Psoas muscle (tissue), 8 donors: ENCODE results near the gene PTBP1. TPM values are rescaled to one million over a fixed set of nuclear protein-coding genes. Genes with fewer than 3 reads are reported as not detected.
A peak's percentile ranks its signal among the peaks of the same experiment; 100 is the strongest.

ENCODE experiments used
- ATAC-seq, 4 donors: fragments of 200-7000 bp; cut with Tn5 transposase; one replicate each; pipeline ENCODE4 v1.9.1; 2020; ENCODE audit warnings: moderate library complexity in 3 of 4, mild to moderate bottlenecking in 2 of 4
- DNase-seq, 2 donors: peaks; one replicate each; pipeline ENCODE4 v3.0.0-alpha.2; 2020
- H3K27ac ChIP-seq: fragments of 200-600 bp; one replicate; pipeline ENCODE4 v1.8.0; 2022
- H3K27me3 ChIP-seq, 3 donors: fragments of 200-600 bp in 1 of 3; one replicate each; pipeline versions ENCODE4 v1.6.1 to v1.8.0; 2013 to 2022; ENCODE audit warnings: low read length in 2 of 3, mild to moderate bottlenecking in 2 of 3, moderate library complexity in 1 of 3; ENCODE audit not compliant: insufficient read depth in 3 of 3
- H3K36me3 ChIP-seq, 2 donors: fragments of 200-600 bp in 1 of 2; one replicate each; pipeline versions ENCODE4 v1.6.1 to v1.8.0; 2013 to 2022; ENCODE audit warnings: low read depth in 1 of 2, mild to moderate bottlenecking in 1 of 2, moderate library complexity in 1 of 2; ENCODE audit not compliant: insufficient read depth in 1 of 2
- H3K4me1 ChIP-seq: fragments of 200-600 bp; one replicate; pipeline ENCODE4 v1.8.0; 2022
- H3K4me3 ChIP-seq: fragments of 200-600 bp; one replicate; pipeline ENCODE4 v1.8.0; 2022; ENCODE audit warnings: mild to moderate bottlenecking
- H3K9me3 ChIP-seq: fragments of 200-600 bp; one replicate; pipeline ENCODE4 v1.8.0; 2022
- CTCF ChIP-seq: fragments of 200-600 bp; IDR thresholded peaks from one replicate; pipeline ENCODE4 v1.8.0; 2022; ENCODE audit warnings: antibody characterized with exemption
- WGBS, 3 donors: extraction: QIAGEN DNeasy Blood & Tissue Kit; methylation state at CpG; one replicate each; pipeline versions ENCODE4 v1.1.6 to v1.1.7; 2013; 5-methylcytosine and 5-hydroxymethylcytosine counted together
- intact Hi-C, 2 donors: fragments of 100-400 bp; cut with DNase I; formaldehyde crosslinking; loops; one replicate each; pipeline versions ENCODE4 v1.11.0 to v1.14.2; 2022
- polyA plus RNA-seq, 3 donors: library from polyadenylated mRNA; stranded (reverse); fragments of 200-250 nt; gene quantifications; one replicate each; pipeline ENCODE4 v1.2.3, GENCODE V29; 2013
- total RNA-seq, 4 donors: library from RNA; stranded (reverse); fragmentation: NEBNext Ultra II Directional in 2 of 4; extraction: Animal tissue kit (Norgen Biotek cat#: 25700) in 2 of 4; gene quantifications; one replicate each; pipeline versions ENCODE4 v1.2.1 to v1.2.4, GENCODE V29; 2021 to 2023
- donor health status: healthy with polysubstance abuse.
- donor health status: DM: no; HTN: no; CAD: no; lungs with moderate emphysema.
- donor health status: Bipolar disorder and iron deficiency.
- donor health status: healthy.
- donor health status: DM: yes; HTN: yes; CAD: no.
- donor health status: DM: no; HTN: no; CAD: no.
- donor health status: DM: no; HTN: no; CAD: no.
- donor health status: DM: yes; HTN: yes; CAD: no.

PTBP1 gene
- total and polyA plus RNA-seq, 7 donors = 24.2 to 69.4 (median 36.5) TPM

GRCh38 chr19:861141-861755, 64.0 kb downstream of the PTBP1 start:
- no peak overlapping the region for H3K27ac ChIP-seq
- no peak for TF ChIP-seq CTCF
- H3K27me3 ChIP-seq = peaks cover 0 to 56% (median 11%) of the 10 kb centered on the region in 3 donors
- intact Hi-C loops = no loop called here
- DNase-seq (peak in 1 of 2 donors; percentile 54), ATAC-seq (no peak)
- H3K9me3 ChIP-seq = no peaks in the 10 kb centered on the region
- WGBS, 3 donors = 46 to 60% (median 58%) methylated on average over 21 to 33 of the region's 35 CpGs
- H3K4me3 ChIP-seq = no peak overlapping the region
- no peaks in the 10 kb centered on the region for H3K36me3 ChIP-seq
- H3K4me1 ChIP-seq = peaks cover 9% of the 10 kb centered on the region

Other genes starting within 250 kb of the PTBP1 start
- gene BSG, start 224.9 kb upstream of the PTBP1 start, total RNA-seq = 100 to 1,000 TPM; 172 to 381 (median 300) TPM
- gene BSG, start 224.9 kb upstream of the PTBP1 start, polyA plus RNA-seq = 100 to 1,000 TPM; 202 to 308 (median 299) TPM
- under 1 TPM in 2 of 4 donors, not detected in 2; 0.08 to 0.13 TPM for gene HCN2, start 207.6 kb upstream of the PTBP1 start, total RNA-seq
- under 1 TPM in 2 of 3 donors, not detected in 1; 0.04 to 0.05 TPM for gene HCN2, start 207.6 kb upstream of the PTBP1 start, polyA plus RNA-seq
- gene POLRMT, start 163.9 kb upstream of the PTBP1 start, total RNA-seq = 10 to 100 TPM; 66.1 to 99.8 (median 81.4) TPM
- 10 to 100 TPM; 61.7 to 79.6 (median 66.5) TPM for gene POLRMT, start 163.9 kb upstream of the PTBP1 start, polyA plus RNA-seq
- gene FGF22, start 157.6 kb upstream of the PTBP1 start, total RNA-seq = under 1 TPM in 2 of 4 donors, not detected in 2; 0.15 to 0.26 TPM
- under 1 TPM; 0.14 to 0.42 (median 0.16) TPM for gene FGF22, start 157.6 kb upstream of the PTBP1 start, polyA plus RNA-seq
- 10 to 100 TPM; 25.2 to 62.9 (median 50.4) TPM for gene RNF126, start 134.2 kb upstream of the PTBP1 start, total RNA-seq
- 10 to 100 TPM; 48.8 to 72.1 (median 63.3) TPM for gene RNF126, start 134.2 kb upstream of the PTBP1 start, polyA plus RNA-seq
- gene FSTL3, start 121.1 kb upstream of the PTBP1 start, total RNA-seq = 10 to 100 TPM in 2 of 4 donors, 1 to 10 TPM in 2; 5.4 to 11.5 (median 8.5) TPM
- gene FSTL3, start 121.1 kb upstream of the PTBP1 start, polyA plus RNA-seq = 10 to 100 TPM in 1 of 3 donors, 1 to 10 TPM in 2; 4.3 to 30.3 (median 6.1) TPM
- under 1 TPM in 1 of 4 donors, not detected in 3; 0.25 TPM for gene PRSS57, start 102.0 kb upstream of the PTBP1 start, total RNA-seq
- under 1 TPM in 1 of 3 donors, not detected in 2; 0.05 TPM for gene PRSS57, start 102.0 kb upstream of the PTBP1 start, polyA plus RNA-seq
- gene PALM, start 88.5 kb upstream of the PTBP1 start, total RNA-seq = 10 to 100 TPM in 2 of 4 donors, 1 to 10 TPM in 2; 9.3 to 17.9 (median 10.9) TPM
- gene PALM, start 88.5 kb upstream of the PTBP1 start, polyA plus RNA-seq = 1 to 10 TPM; 4.9 to 9.6 (median 6.8) TPM
- under 1 TPM in 1 of 4 donors, not detected in 3; 0.08 TPM for gene MISP, start 46.3 kb upstream of the PTBP1 start, total RNA-seq
- gene MISP, start 46.3 kb upstream of the PTBP1 start, polyA plus RNA-seq = under 1 TPM in 2 of 3 donors, not detected in 1; 0.09 to 0.13 TPM
- gene PLPPR3, start 24.5 kb downstream of the PTBP1 start, total RNA-seq = not detected
- not detected for gene PLPPR3, start 24.5 kb downstream of the PTBP1 start, polyA plus RNA-seq
- gene AZU1, start 30.4 kb downstream of the PTBP1 start, total RNA-seq = under 1 TPM in 1 of 4 donors, not detected in 3; 0.69 TPM
- not detected for gene AZU1, start 30.4 kb downstream of the PTBP1 start, polyA plus RNA-seq
- under 1 TPM in 2 of 4 donors, not detected in 2; 0.22 to 0.34 TPM for gene PRTN3, start 43.5 kb downstream of the PTBP1 start, total RNA-seq
- gene PRTN3, start 43.5 kb downstream of the PTBP1 start, polyA plus RNA-seq = under 1 TPM in 2 of 3 donors, not detected in 1; 0.04 to 0.05 TPM
- under 1 TPM in 2 of 4 donors, not detected in 2; 0.39 to 0.55 TPM for gene ELANE, start 54.9 kb downstream of the PTBP1 start, total RNA-seq
- gene ELANE, start 54.9 kb downstream of the PTBP1 start, polyA plus RNA-seq = under 1 TPM; 0.55 to 0.95 (median 0.92) TPM
- gene CFD, start 62.2 kb downstream of the PTBP1 start, total RNA-seq = 10 to 100 TPM; 56.8 to 79.9 (median 64.2) TPM
- gene CFD, start 62.2 kb downstream of the PTBP1 start, polyA plus RNA-seq = 100 to 1,000 TPM in 2 of 3 donors, 10 to 100 TPM in 1; 87.1 to 142 (median 142) TPM
- 10 to 100 TPM; 47.0 to 66.5 (median 56.7) TPM for gene MED16, start 95.7 kb downstream of the PTBP1 start, total RNA-seq
- gene MED16, start 95.7 kb downstream of the PTBP1 start, polyA plus RNA-seq = 10 to 100 TPM; 30.7 to 55.8 (median 51.3) TPM
- gene RNU6-9, start 96.0 kb downstream of the PTBP1 start, total RNA-seq = not detected
- gene RNU6-9, start 96.0 kb downstream of the PTBP1 start, polyA plus RNA-seq = not detected
- gene R3HDM4, start 115.8 kb downstream of the PTBP1 start, total RNA-seq = 10 to 100 TPM; 17.8 to 56.8 (median 50.6) TPM
- 10 to 100 TPM; 37.4 to 92.0 (median 60.8) TPM for gene R3HDM4, start 115.8 kb downstream of the PTBP1 start, polyA plus RNA-seq
- not detected for gene KISS1R, start 119.9 kb downstream of the PTBP1 start, total RNA-seq
- under 1 TPM in 1 of 3 donors, not detected in 2; 0.16 TPM for gene KISS1R, start 119.9 kb downstream of the PTBP1 start, polyA plus RNA-seq
- 1 to 10 TPM; 4.2 to 6.7 (median 4.9) TPM for gene ARID3A, start 128.6 kb downstream of the PTBP1 start, total RNA-seq
- gene ARID3A, start 128.6 kb downstream of the PTBP1 start, polyA plus RNA-seq = 1 to 10 TPM; 2.3 to 4.2 (median 3.2) TPM
- 10 to 100 TPM; 17.4 to 28.0 (median 20.3) TPM for gene WDR18, start 186.9 kb downstream of the PTBP1 start, total RNA-seq
- gene WDR18, start 186.9 kb downstream of the PTBP1 start, polyA plus RNA-seq = 10 to 100 TPM; 30.8 to 77.9 (median 39.0) TPM
- under 1 TPM in 1 of 4 donors, not detected in 3; 0.16 TPM for gene GRIN3B, start 203.0 kb downstream of the PTBP1 start, total RNA-seq
- under 1 TPM in 1 of 3 donors, not detected in 2; 0.01 TPM for gene GRIN3B, start 203.0 kb downstream of the PTBP1 start, polyA plus RNA-seq
- 100 to 1,000 TPM in 1 of 4 donors, 10 to 100 TPM in 3; 67.1 to 128 (median 87.4) TPM for gene TMEM259, start 223.7 kb downstream of the PTBP1 start, total RNA-seq
- 100 to 1,000 TPM in 1 of 3 donors, 10 to 100 TPM in 2; 80.6 to 133 (median 89.9) TPM for gene TMEM259, start 223.7 kb downstream of the PTBP1 start, polyA plus RNA-seq
- gene RNU6-2, start 224.1 kb downstream of the PTBP1 start, total RNA-seq = not detected
- gene RNU6-2, start 224.1 kb downstream of the PTBP1 start, polyA plus RNA-seq = not detected
- gene CNN2, start 229.2 kb downstream of the PTBP1 start, total RNA-seq = 1 to 10 TPM; 3.0 to 9.5 (median 8.5) TPM
- 1 to 10 TPM; 1.7 to 6.3 (median 2.3) TPM for gene CNN2, start 229.2 kb downstream of the PTBP1 start, polyA plus RNA-seq
- gene ABCA7, start 242.7 kb downstream of the PTBP1 start, total RNA-seq = 10 to 100 TPM in 3 of 4 donors, 1 to 10 TPM in 1; 5.2 to 19.5 (median 16.5) TPM
- gene ABCA7, start 242.7 kb downstream of the PTBP1 start, polyA plus RNA-seq = 10 to 100 TPM in 1 of 3 donors, 1 to 10 TPM in 2; 2.6 to 10.1 (median 3.3) TPM